Erythroblast (primary cell): ENCODE measurements around the gene C1QC.

Source experiments
- GATA1 ChIP-seq: IDR thresholded peaks from 2 replicates; pipeline ENCODE4 v1.6.1; 2011; ENCODE audit warnings: low read depth, mild to moderate bottlenecking, control low read depth, low read length, moderate library complexity
- POLR2A ChIP-seq: IDR thresholded peaks from 2 replicates; pipeline ENCODE4 v1.6.1; 2011; ENCODE audit warnings: mild to moderate bottlenecking, low read length

DNA sequence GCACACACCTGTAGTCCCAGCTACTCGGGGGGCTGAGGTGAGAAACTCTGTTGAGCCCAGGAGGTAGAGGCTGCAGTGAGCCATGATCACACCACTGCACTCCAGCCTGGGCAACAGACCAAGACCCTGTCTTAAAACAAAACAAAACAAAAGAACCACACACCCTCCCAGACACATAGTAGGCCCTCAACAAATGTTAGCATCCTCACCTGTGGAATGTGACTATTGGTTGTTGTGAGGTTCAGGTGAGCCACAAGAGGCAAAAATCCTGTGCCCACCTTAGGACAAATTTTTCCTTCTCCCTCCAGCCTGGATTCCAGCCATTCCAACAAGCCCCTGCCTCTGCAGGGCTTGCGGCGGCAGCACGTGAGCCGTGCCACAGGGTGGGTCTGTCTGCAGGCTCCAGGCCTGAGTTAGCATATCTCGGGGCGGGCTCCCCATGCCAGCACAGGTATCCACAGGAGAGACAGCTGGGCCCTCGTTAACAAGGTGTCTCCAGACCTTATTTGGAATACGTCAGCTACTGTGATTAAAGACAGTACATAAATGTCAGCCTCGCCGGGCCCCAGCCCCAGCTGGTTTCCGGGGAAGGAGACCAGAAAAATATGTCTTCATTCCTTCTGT is 27.0 kb downstream of the C1QC start:
- TF ChIP-seq POLR2A, result no peak
- TF ChIP-seq GATA1, result no peak
